G401 (cell line): ENCODE results near the gene MYO1B. TPM values are rescaled to one million over a fixed set of nuclear protein-coding genes. Genes with fewer than 3 reads are reported as not detected.

Experiments used
- DNase-seq: peaks from one replicate; pipeline ENCODE4 v3.0.0-alpha.2; 2015; ENCODE audit warnings: low spot score
- in situ Hi-C: cut with HindIII; loops from 2 replicates; pipeline ENCODE4 v1.10.0; 2016; ENCODE audit warnings: low sequenced_read_pairs, mixed read lengths
- total RNA-seq: library from RNA; depleted of rRNA; stranded (reverse); fragments of >200 nt; shearing (Covaris generic); gene quantifications from 2 replicates; pipeline ENCODE4 v1.2.3, GENCODE V29; 2014; rRNA removed

The MYO1B gene
- total RNA-seq, 1 experiment from 2014 or later, result not detected

- DNase-seq, result no peak
- in situ Hi-C loops, result no loop called here
These were observed 221.9 kb downstream of the MYO1B start for GRCh38 chr2:191467113-191467512.

- no peak for DNase-seq
- in situ Hi-C loops, result no loop called here
These were observed 225.1 kb downstream of the MYO1B start for GRCh38 chr2:191470306-191470705.

GRCh38 chr2:191474464-191474863 lies 229.3 kb downstream of the MYO1B start:
- in situ Hi-C loops, result no loop called here
- no peak for DNase-seq

Other genes with a start within 250 kb of the MYO1B start
- 37.8 and 39.3 TPM in 2 replicates for gene STAT1, start 231.2 kb upstream of the MYO1B start, total RNA-seq
- gene STAT4, start 94.4 kb upstream of the MYO1B start, total RNA-seq, result not detected in 2 replicates